GM21529 (cell line): ENCODE results near the gene PCNP.
"Not testable (repeated sequence)": the region's sequence is repeated elsewhere in the genome, so short reads cannot be mapped to it uniquely, and the experiment has no call there.

Experiments used
- ATAC-seq: cut with Tn5 transposase; IDR thresholded peaks from one replicate; pipeline ENCODE4 v1.9.1; 2021; ENCODE audit not compliant: unreplicated experiment

The PCNP gene

GRCh38 chr3:101573449-101574387 lies at the start of gene PCNP:
PCNP (plus strand) TSS chr3:101574180; CDS start chr3:101574216, 36 bp downstream.
- peak; percentile 86 for ATAC-seq

GRCh38 chr3:101527441-101527840 lies 46.5 kb upstream of the PCNP start:
- ATAC-seq = no peak

GRCh38 chr3:101527906-101528305 lies 46.1 kb upstream of the PCNP start:
- no peak for ATAC-seq

- ATAC-seq = no peak
Observed at GRCh38 chr3:101529816-101530685, 43.9 kb upstream of the PCNP start.

- no peak for ATAC-seq
Observed at GRCh38 chr3:101530686-101531047, 43.3 kb upstream of the PCNP start.

- no peak for ATAC-seq
Observed at GRCh38 chr3:101531473-101532086, 42.4 kb upstream of the PCNP start.

GRCh38 chr3:101532783-101533602 lies 41.0 kb upstream of the PCNP start:
- no peak for ATAC-seq

GRCh38 chr3:101533603-101533968 lies 40.4 kb upstream of the PCNP start:
- ATAC-seq = no peak

GRCh38 chr3:101535221-101535620 lies 38.8 kb upstream of the PCNP start:
- no peak for ATAC-seq

- no peak for ATAC-seq
Observed at GRCh38 chr3:101536266-101536665, 37.7 kb upstream of the PCNP start.

GRCh38 chr3:101536955-101537354 lies 37.0 kb upstream of the PCNP start:
- ATAC-seq = not testable (repeated sequence)

GRCh38 chr3:101542957-101543356 lies 31.0 kb upstream of the PCNP start:
- no peak for ATAC-seq

- no peak for ATAC-seq
Observed at GRCh38 chr3:101544161-101544850, 29.7 kb upstream of the PCNP start.

- no peak for ATAC-seq
Observed at GRCh38 chr3:101548527-101549105, 25.4 kb upstream of the PCNP start.

GRCh38 chr3:101549473-101549872 lies 24.5 kb upstream of the PCNP start:
- ATAC-seq = no peak

- ATAC-seq = not testable (repeated sequence)
Observed at GRCh38 chr3:101551359-101552081, 22.5 kb upstream of the PCNP start.

GRCh38 chr3:101553381-101553780 lies 20.6 kb upstream of the PCNP start:
- not testable (repeated sequence) for ATAC-seq

GRCh38 chr3:101556064-101556463 lies 17.9 kb upstream of the PCNP start:
- ATAC-seq = no peak
